IMR-90 (cell line): Measurements from ENCODE around the gene PRMT1. TPM values are rescaled to one million over a fixed set of nuclear protein-coding genes. Genes with fewer than 3 reads are reported as not detected.
A peak's percentile ranks its signal among the peaks of the same experiment; 100 is the strongest.

Source experiments
- ATAC-seq: fragments of 200-7000 bp; cut with Tn5 transposase; 2 replicates; pipeline ENCODE4 v1.9.1; 2020; ENCODE audit warnings: low read depth, mild to moderate bottlenecking, moderate library complexity
- Bru-seq: library from RNA; stranded (reverse); fragments of 400-500 nt; gene quantifications from one replicate; lab custom pipeline; 2021; lab: Mats Ljungman, UMichigan
- BruChase-seq, 2 experiments: library from RNA; stranded (reverse); fragments of 400-500 nt; gene quantifications; one replicate each; lab custom pipeline; 2021; lab: Mats Ljungman, UMichigan
- BruUV-seq: library from RNA; stranded (reverse); fragments of 400-500 nt; replicated peaks from 2 replicates; lab custom pipeline; 2021; lab: Mats Ljungman, UMichigan
- CTCF ChIA-PET: fragments of 300-600 bp; formaldehyde crosslinking; extraction: SDS; loops from one replicate; lab custom pipeline; 2021; ENCODE audit warnings: antibody characterized with exemption; lab: Yijun Ruan, JAX
- POLR2A ChIA-PET: fragments of 300-600 bp; sonication (Branson Sonifier 250); formaldehyde crosslinking; loops from one replicate; lab custom pipeline; 2022; ENCODE audit warnings: antibody characterized with exemption; ENCODE audit not compliant: unreplicated experiment; lab: Charles Lee
- DNase-seq: peaks from one replicate; pipeline ENCODE4 v3.0.0; 2013
- H2AFZ ChIP-seq: replicated peaks from 2 replicates; pipeline ENCODE3; 2013; ENCODE audit warnings: low read length, mild to moderate bottlenecking; ENCODE audit not compliant: poor library complexity
- H2AK5ac ChIP-seq: 2 replicates; pipeline ENCODE4 v1.6.1; 2013; ENCODE audit warnings: low read depth, low read length, inconsistent platforms
- H2AK9ac ChIP-seq: replicated peaks from 2 replicates; pipeline ENCODE3; 2013; ENCODE audit warnings: mild to moderate bottlenecking, low read depth, low read length, moderate library complexity; ENCODE audit not compliant: poor library complexity
- H2BK120ac ChIP-seq: 2 replicates; pipeline ENCODE4 v1.6.1; 2013; ENCODE audit warnings: low read depth, low read length, inconsistent platforms
- H2BK15ac ChIP-seq: 3 replicates; pipeline ENCODE4 v1.6.1; 2013; ENCODE audit warnings: low read depth, low read length, inconsistent platforms
- H2BK20ac ChIP-seq: 2 replicates; pipeline ENCODE4 v1.6.1; 2013; ENCODE audit warnings: low read depth, mild to moderate bottlenecking, inconsistent platforms, low read length, moderate library complexity
- H2BK5ac ChIP-seq: 2 replicates; pipeline ENCODE4 v1.6.1; 2013; ENCODE audit warnings: mild to moderate bottlenecking, low read depth, low read length, inconsistent platforms; ENCODE audit not compliant: poor library complexity, severe bottlenecking
- H3K14ac ChIP-seq: replicated peaks from 2 replicates; pipeline ENCODE4 v1.6.1; 2013; ENCODE audit warnings: low read depth, low read length, inconsistent platforms
- H3K18ac ChIP-seq: 2 replicates; pipeline ENCODE4 v1.6.1; 2013; ENCODE audit warnings: low read depth, low read length, control low read depth
- H3K23ac ChIP-seq: 2 replicates; pipeline ENCODE4 v1.6.1; 2013; ENCODE audit warnings: low read depth, low read length, inconsistent platforms
- H3K27ac ChIP-seq: 2 replicates; pipeline ENCODE4 v1.5.1; 2013; ENCODE audit warnings: mild to moderate bottlenecking, control low read depth, low read length; ENCODE audit not compliant: insufficient read depth
- H3K27me3 ChIP-seq: 2 replicates; pipeline ENCODE4 v1.6.1; 2013; ENCODE audit warnings: low read length; ENCODE audit not compliant: control insufficient read depth, insufficient read depth
- H3K36me3 ChIP-seq: 2 replicates; pipeline ENCODE4 v1.6.1; 2013; ENCODE audit warnings: low read length, mixed read lengths; ENCODE audit not compliant: control insufficient read depth, insufficient read depth
- H3K4ac ChIP-seq: 2 replicates; pipeline ENCODE4 v1.6.1; 2013; ENCODE audit warnings: low read depth, low read length, inconsistent platforms
- H3K4me1 ChIP-seq: 2 replicates; pipeline ENCODE4 v1.6.1; 2013; ENCODE audit warnings: low read length, mixed read lengths; ENCODE audit not compliant: control insufficient read depth, insufficient read depth
- H3K4me2 ChIP-seq: 2 replicates; pipeline ENCODE4 v1.6.1; 2013; ENCODE audit warnings: low read depth, mild to moderate bottlenecking, control low read depth, low read length, moderate library complexity
- H3K4me3 ChIP-seq: 2 replicates; pipeline ENCODE4 v1.5.1; 2013; ENCODE audit warnings: low read depth, mild to moderate bottlenecking, control low read depth, low read length, moderate library complexity; ENCODE audit not compliant: insufficient read depth
- H3K56ac ChIP-seq: 2 replicates; pipeline ENCODE4 v1.6.1; 2013; ENCODE audit warnings: low read length, inconsistent platforms; ENCODE audit not compliant: insufficient read depth; ENCODE audit errors: extremely low read depth
- H3K79me1 ChIP-seq, 2 experiments: 2 replicates each; pipeline ENCODE4 v1.6.1; 2013; ENCODE audit warnings: low read length in 2 of 2, inconsistent platforms in 1 of 2, low read depth in 1 of 2
- H3K9ac ChIP-seq: 2 replicates; pipeline ENCODE4 v1.6.1; 2013; ENCODE audit warnings: low read depth, low read length, control low read depth
- H3K9me1 ChIP-seq: 2 replicates; pipeline ENCODE4 v1.6.1; 2013; ENCODE audit warnings: low read length, inconsistent platforms; ENCODE audit not compliant: insufficient read depth
- H3K9me3 ChIP-seq: 2 replicates; pipeline ENCODE4 v1.6.1; 2013; ENCODE audit warnings: low read length; ENCODE audit not compliant: control insufficient read depth, insufficient read depth
- H4K20me1 ChIP-seq: 2 replicates; pipeline ENCODE4 v1.6.1; 2013; ENCODE audit warnings: low read length, inconsistent platforms; ENCODE audit not compliant: insufficient read depth
- H4K5ac ChIP-seq: 2 replicates; pipeline ENCODE4 v1.6.1; 2013; ENCODE audit warnings: mild to moderate bottlenecking, low read depth, low read length, control low read depth
- H4K8ac ChIP-seq, 2 experiments: 2 replicates each; pipeline ENCODE4 v1.6.1; 2013; ENCODE audit warnings: low read depth in 2 of 2, low read length in 2 of 2, control low read depth in 1 of 2, inconsistent platforms in 1 of 2
- H4K91ac ChIP-seq: 2 replicates; pipeline ENCODE4 v1.6.1; 2013; ENCODE audit warnings: low read depth, low read length, inconsistent platforms; ENCODE audit not compliant: insufficient read depth
- BHLHE40 ChIP-seq: fragments of 150-350 bp; IDR thresholded peaks from 2 replicates; pipeline ENCODE4 v1.6.1; 2016; ENCODE audit warnings: mild to moderate bottlenecking, low read depth, low read length
- CEBPB ChIP-seq: IDR thresholded peaks from 2 replicates; pipeline ENCODE4 v1.6.1; 2012; ENCODE audit warnings: low read depth, low read length, improper control_type of control experiment
- CHD1 ChIP-seq: IDR thresholded peaks from 2 replicates; pipeline ENCODE4 v1.6.1; 2012; ENCODE audit warnings: low read depth, low read length, improper control_type of control experiment
- ELK1 ChIP-seq: fragments of 150-350 bp; IDR thresholded peaks from 2 replicates; pipeline ENCODE4 v1.6.1; 2016; ENCODE audit warnings: low read depth, mild to moderate bottlenecking, low read length, moderate library complexity, borderline replicate concordance
- FOS ChIP-seq: fragments of 150-350 bp; IDR thresholded peaks from 2 replicates; pipeline ENCODE4 v1.6.1; 2016; ENCODE audit warnings: low read depth, low read length
- MXI1 ChIP-seq: IDR thresholded peaks from 2 replicates; pipeline ENCODE4 v1.6.1; 2012; ENCODE audit warnings: low read depth, mild to moderate bottlenecking, low read length, moderate library complexity, borderline replicate concordance
- POLR2A ChIP-seq: IDR thresholded peaks from 2 replicates; pipeline ENCODE4 v1.6.1; 2012; ENCODE audit warnings: mild to moderate bottlenecking, low read depth, low read length
- RAD21 ChIP-seq: IDR thresholded peaks from 2 replicates; pipeline ENCODE4 v1.6.1; 2012; ENCODE audit warnings: low read length, improper control_type of control experiment
- RCOR1 ChIP-seq: IDR thresholded peaks from 2 replicates; pipeline ENCODE4 v1.6.1; 2012; ENCODE audit warnings: mild to moderate bottlenecking, low read length, improper control_type of control experiment; ENCODE audit not compliant: insufficient replicate concordance
- SMC3 ChIP-seq: fragments of 150-350 bp; IDR thresholded peaks from 2 replicates; pipeline ENCODE4 v1.6.1; 2016; ENCODE audit warnings: low read depth, mild to moderate bottlenecking, antibody characterized with exemption, low read length, moderate library complexity
- USF2 ChIP-seq: fragments of 150-350 bp; IDR thresholded peaks from 2 replicates; pipeline ENCODE4 v1.6.1; 2017; ENCODE audit warnings: mild to moderate bottlenecking, antibody characterized with exemption, low read length, low read depth
- WGBS, 2 experiments: methylation state at CpG; one replicate each; pipeline versions ENCODE4 v1.1.5 to v1.1.7; 2013; ENCODE audit warnings: missing lambda C conversion rate in 2 of 2; ENCODE audit not compliant: insufficient read length in 1 of 2; ENCODE audit errors: extremely low coverage in 2 of 2; 5-methylcytosine and 5-hydroxymethylcytosine counted together
- dilution Hi-C: fragments of 300-500 bp; cut with HindIII; formaldehyde crosslinking; loops from one replicate; pipeline ENCODE4 v1.14.3; 2018; ENCODE audit warnings: low sequenced_read_pairs; ENCODE audit not compliant: unreplicated experiment
- in situ Hi-C: fragments of 300-500 bp; cut with MboI; formaldehyde crosslinking; loops from 3 replicates; pipeline ENCODE4 v1.14.3; 2019; ENCODE audit warnings: low sequenced_read_pairs, inconsistent platforms, mixed read lengths
- intact Hi-C: fragments of 100-400 bp; cut with micrococcal nuclease; formaldehyde crosslinking; loops from 2 replicates; pipeline ENCODE4 v1.10.0; 2022
- long read RNA-seq: library from polyadenylated mRNA; unstranded; transcript quantifications from one replicate; pipeline ENCODE4 v2.0.0, GENCODE V29; 2021; ENCODE audit not compliant: unreplicated experiment
- polyA plus RNA-seq, 3 experiments: library from polyadenylated mRNA; depleted of rRNA; stranded (reverse); fragments of >200 nt; gene quantifications; 2 replicates each; pipeline ENCODE4 v1.2.3, GENCODE V29; 2012; ENCODE audit warnings: low replicate concordance in 1 of 3
- total RNA-seq: library from RNA; depleted of rRNA; stranded (reverse); fragments of >200 nt; gene quantifications from 2 replicates; pipeline ENCODE4 v1.2.3, GENCODE V29; 2012; rRNA removed

Gene PRMT1
- total RNA-seq = 672 and 840 TPM in 2 replicates
- polyA plus RNA-seq (2012; rRNA removed) = 497 and 529 TPM in 2 replicates
- polyA plus RNA-seq (2012; cell fraction: cytosol; rRNA removed) = 279 and 661 TPM in 2 replicates
- polyA plus RNA-seq (2012; cell fraction: nucleus; rRNA removed; ENCODE audit: low replicate concordance) = 331 and 464 TPM in 2 replicates
- Bru-seq, nascent RNA = percentile 78 among the genes with signal in this experiment
- percentile 82 among the genes with signal in this experiment for BruChase-seq, experiment 1, labeled RNA remaining after a 6-hour chase
- percentile 72 among the genes with signal in this experiment for BruChase-seq, experiment 2, labeled RNA remaining after a 2-hour chase
- long read RNA-seq, transcript PRMT1-202 (11 exons, 1,327 nt) = minor isoform, 20 of 213 reads
- long read RNA-seq, transcript PRMT1-201 (10 exons, 1,393 nt) = major isoform, 164 of 213 reads
- long read RNA-seq, partial matches to known transcripts = 10 of 213 reads
- long read RNA-seq, other reads (novel, unspliced or antisense) = 19 of 213 reads

- Histone ChIP-seq H4K5ac (peak within 1 kb of the TSS; percentile 90), H3K4me2 (peak within 1 kb of the TSS; percentile 97), H3K4me1 (peaks cover 13% of the 10 kb centered on the region), H3K27me3 (no peaks in the 10 kb centered on the region), H2AK9ac (peak within 1 kb of the TSS; percentile 99), H3K4me3 (peak within 1 kb of the TSS; percentile 77), H3K56ac (peak within 1 kb of the TSS; percentile 100), H3K9ac (peak within 1 kb of the TSS; percentile 93), H4K91ac (peak within 1 kb of the TSS; percentile 99), H3K36me3 (peaks cover 8% of the 10 kb centered on the region), H3K9me3 (no peaks in the 10 kb centered on the region), H3K27ac (peak within 1 kb of the TSS; percentile 91), H2BK15ac (peak within 1 kb of the TSS; percentile 100), H2BK120ac (peak within 1 kb of the TSS; percentile 100), H4K20me1 (peaks cover 45% of the 10 kb centered on the region), H3K23ac (peak within 1 kb of the TSS; percentile 100), H4K8ac (peak within 1 kb of the TSS; percentile 85 to 100), H2BK5ac (peak within 1 kb of the TSS; percentile 93), H2AK5ac (peak within 1 kb of the TSS; percentile 97), H3K14ac (peak within 1 kb of the TSS; percentile 100), H2BK20ac (peak within 1 kb of the TSS; percentile 99), H2AFZ (peak within 1 kb of the TSS; percentile 98), H3K18ac (peak within 1 kb of the TSS; percentile 96), H3K79me1 (peaks cover 7 to 50% of the 10 kb centered on the region in 2 experiments), H3K9me1 (peaks cover 3% of the 10 kb centered on the region; the same call in 1 of the 2 replicates), H3K4ac (peak within 1 kb of the TSS; percentile 99)
- in situ Hi-C loops = no loop called here
- ChIA-PET POLR2A (interaction anchor here (0.8 to 1.4 kb wide), 2 partner anchors 13 to 37 kb away, joined by 6 to 8 read pairs; partner anchors contain the start of gene CPT1C), CTCF (no interaction called here)
- DNase-seq = no peak
- no TSS peak for BruUV-seq
- WGBS, 2 experiments = 0% methylated on average over 3 of the region's 57 CpGs; no CpG with 5 or more reads in 1 of the 2 experiments
- dilution Hi-C loops = no loop called here
- ATAC-seq = peak; percentile 13
- intact Hi-C loops = loop anchor here (2.0 to 5.0 kb wide), 2 partner anchors 37 to 85 kb away; partner anchors contain the start of genes PRR12 and RRAS
- TF ChIP-seq RCOR1 = no peak
- no peak for TF ChIP-seq RAD21
- peak; percentile 82 for TF ChIP-seq USF2
- TF ChIP-seq MXI1 = peak; percentile 99
- TF ChIP-seq FOS = no peak
- TF ChIP-seq CHD1 = no peak
- TF ChIP-seq CEBPB = no peak
- TF ChIP-seq SMC3 = no peak
- TF ChIP-seq ELK1 = no peak
- TF ChIP-seq POLR2A = peak; percentile 96
- peak; percentile 26; the same call in 1 of the 2 replicates for TF ChIP-seq BHLHE40
These were observed at the start of gene PRMT1 for GRCh38 chr19:49677231-49677900. Gene PRMT1 (plus strand): TSS chr19:49677271. CDS start chr19:49677281, 10 bp downstream.
